KG1 (cell line): ENCODE results near the gene HELZ2.

Experiments used
- DNase-seq: peaks from one replicate; lab custom pipeline; 2025; lab: John Stamatoyannopoulos, UW

The HELZ2 gene

GRCh38 chr20:63537525-63538203 is 36.4 kb downstream of the HELZ2 start:
- DNase-seq = peak; percentile 84

DNA sequence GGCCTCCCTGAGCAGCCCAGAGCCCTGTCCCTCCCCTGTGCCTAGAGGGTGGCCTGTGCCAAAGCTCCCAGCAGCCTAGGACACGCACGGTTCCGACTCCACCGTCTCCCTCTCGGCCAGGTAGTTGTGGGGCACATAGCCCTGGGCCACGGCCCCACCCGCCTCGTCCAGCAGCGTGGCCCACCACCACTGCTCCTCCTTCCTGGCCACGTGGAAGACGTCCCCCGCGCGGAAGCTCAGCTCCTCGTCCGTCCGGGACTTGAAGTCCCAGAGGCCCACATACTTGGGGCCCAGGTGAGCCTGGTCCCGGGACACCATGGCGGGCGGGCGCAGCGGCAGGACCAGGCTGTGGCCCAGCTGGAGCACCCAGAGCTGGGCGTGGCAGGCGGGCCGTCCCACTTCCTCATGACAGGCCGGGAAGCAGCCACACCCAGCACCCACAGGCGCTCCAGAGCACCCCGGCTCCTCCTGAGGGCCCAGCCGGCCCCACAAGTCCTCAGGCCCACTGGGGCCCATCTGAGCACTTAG is 37.0 kb downstream of the HELZ2 start, which contains the start of gene PTK6:
Gene PTK6 (minus strand): TSS at position 380 of the 528 bp plus-strand sequence. CDS start 62 bp downstream, at position 318.
- no peak for DNase-seq

- DNase-seq = no peak
Measured at GRCh38 chr20:63536241-63536977, 37.6 kb downstream of the HELZ2 start.

GRCh38 chr20:63534831-63535651 is 39.0 kb downstream of the HELZ2 start:
- DNase-seq = no peak

- no peak for DNase-seq
Measured at GRCh38 chr20:63534427-63534830, 39.6 kb downstream of the HELZ2 start.

DNA sequence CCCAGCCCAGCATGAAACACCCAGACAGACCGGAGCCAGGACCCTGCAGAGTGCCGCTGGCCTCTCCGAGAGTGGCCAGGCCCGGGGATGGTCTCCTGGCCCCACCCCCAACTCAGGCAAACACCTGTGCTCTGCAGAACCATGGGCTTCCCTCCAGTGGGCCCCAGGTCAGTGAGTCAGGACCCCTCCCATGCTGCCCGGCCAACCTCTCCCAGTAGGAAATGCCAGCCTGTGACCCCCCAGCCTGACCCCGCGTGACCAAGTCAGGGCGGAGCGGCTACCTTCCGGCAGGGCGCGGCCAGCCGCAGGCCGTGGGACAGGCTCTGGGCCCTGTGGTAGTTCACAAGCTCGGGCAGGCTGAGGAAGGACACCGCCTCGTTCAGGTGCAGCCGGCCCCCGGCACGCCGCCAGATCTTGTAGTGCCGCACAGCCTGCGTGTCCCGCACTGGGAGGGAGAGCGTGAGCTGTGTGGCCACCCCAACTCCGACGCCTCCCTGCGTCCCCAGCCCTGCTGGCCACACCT is 40.1 kb downstream of the HELZ2 start:
- no peak for DNase-seq

- DNase-seq = no peak
Measured at GRCh38 chr20:63533388-63533787, 40.7 kb downstream of the HELZ2 start.

DNA sequence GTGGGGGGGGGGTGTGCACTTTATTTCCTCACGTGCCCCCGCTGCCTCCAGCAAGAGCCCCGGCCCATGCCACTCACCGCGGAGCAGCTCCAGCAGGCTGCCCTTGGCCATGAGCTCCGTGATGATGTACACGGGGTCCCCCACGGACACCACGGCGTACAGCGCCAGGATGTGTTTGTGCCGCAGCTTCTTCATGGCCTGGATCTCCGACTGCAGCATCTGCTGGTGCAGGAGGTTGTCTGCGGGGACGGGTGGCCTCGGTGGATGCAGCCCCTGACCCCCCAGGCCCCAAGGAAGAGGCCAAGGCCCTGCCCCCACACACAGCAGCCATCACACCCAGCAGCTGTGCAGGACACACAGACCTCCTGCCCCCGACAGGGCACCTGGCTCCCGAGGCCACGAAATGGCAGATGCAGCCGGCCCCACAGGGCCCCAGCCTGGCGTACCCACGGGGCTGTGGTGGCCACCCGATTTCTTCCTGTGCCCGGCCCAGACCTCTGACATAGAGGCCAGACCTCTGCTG is 41.5 kb downstream of the HELZ2 start:
- DNase-seq = no peak

DNA sequence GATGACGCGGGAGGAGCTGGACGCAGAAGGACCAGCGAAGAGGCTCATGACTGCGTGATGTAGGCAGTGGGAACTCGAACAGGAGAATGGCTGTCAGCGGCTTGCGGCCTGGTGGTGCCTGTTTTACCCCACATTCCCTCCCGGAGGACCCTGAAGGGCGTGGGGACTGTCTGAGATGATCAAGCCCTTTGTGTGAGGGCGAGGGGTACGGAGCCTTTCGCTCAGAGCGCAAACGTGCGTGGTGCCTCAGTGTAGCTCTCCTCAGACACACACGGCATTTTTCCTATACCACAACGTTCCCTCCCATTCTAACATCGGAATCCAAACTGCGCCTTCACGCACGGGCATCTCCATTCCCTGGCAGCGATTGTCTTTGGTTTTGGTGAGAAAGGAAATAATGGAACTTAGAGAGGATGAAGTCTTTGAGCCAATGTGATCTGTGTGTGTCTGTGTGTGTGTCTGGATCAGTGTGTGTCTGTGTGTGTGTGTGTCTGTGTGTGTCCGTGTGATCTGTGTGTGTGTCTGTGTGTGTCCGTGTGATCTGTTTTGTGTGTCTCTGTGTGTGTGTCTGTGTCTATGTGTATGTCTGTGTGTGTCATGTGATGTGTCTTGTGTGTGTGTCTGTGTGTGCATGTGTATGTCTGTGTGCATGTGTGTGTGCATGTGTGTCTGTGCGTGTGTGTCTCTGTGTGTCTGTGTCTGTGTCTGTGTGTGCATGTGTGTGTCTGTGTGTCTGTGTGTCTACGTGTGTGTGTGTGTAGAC is 42.2 kb downstream of the HELZ2 start:
- no peak for DNase-seq

DNA sequence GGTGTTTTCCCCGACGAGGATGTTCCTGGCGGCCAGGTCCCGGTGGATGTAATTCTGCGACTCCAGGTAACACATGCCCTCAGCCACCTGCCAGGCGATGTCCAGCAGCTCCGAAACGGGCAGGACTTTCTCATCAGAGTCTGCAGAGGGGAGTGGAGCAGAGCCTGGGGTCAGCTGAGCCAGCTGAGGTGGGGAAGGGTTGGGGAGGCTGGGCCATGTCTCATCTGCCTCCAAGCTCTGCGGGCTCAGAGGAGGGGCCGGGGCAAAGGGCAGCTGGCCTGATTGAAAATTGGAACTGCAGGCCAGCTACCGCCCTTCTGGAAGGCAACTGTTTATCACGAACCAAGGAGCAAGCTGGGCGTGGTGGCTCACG is 43.3 kb downstream of the HELZ2 start:
- DNase-seq = no peak

DNA sequence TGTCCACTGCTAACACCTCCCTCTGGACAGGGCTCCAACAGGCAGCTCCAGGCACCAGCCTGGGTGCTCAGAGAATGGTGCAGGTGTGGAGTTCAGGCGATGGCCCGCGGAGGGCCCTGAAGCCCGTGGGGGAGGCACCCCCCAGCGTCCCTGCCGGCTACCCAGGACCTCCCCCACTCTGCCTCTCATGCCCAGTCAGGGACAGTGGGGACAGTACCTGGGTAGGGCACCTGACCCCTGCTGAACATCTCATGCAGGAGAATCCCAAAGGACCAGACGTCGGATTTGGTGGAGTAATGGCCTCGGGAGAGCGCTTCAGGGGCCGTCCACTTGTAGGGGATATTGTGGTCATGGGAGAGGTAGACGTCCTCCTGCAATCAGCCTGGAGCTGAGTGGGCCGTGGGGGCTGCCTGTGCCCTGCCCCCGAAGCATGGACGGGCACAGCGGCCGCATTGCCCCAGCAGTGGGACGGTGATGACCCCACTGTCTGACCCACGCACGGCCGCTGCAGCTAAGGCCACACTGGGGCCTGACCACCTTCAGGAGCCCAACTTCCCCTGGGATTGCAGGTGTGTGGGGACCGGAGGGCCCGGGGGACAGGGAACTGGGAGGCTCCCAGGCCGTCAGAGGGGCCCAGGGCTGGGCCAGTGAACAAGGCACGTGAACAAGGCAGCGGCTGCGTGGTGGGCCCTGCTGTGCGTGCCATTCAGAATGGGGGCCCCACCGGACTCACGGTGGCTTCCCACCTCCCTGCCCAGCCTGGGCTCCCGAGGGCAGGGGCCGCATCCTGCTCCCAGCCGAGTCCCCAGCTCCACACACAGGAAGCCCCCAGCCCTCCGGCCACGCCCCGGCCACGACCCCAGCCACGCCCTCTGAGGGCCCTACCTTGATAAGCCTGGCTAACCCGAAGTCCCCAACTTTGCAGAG is 43.9 kb downstream of the HELZ2 start:
- no peak for DNase-seq

- DNase-seq = no peak
Measured at GRCh38 chr20:63529180-63529860, 44.7 kb downstream of the HELZ2 start.

DNA sequence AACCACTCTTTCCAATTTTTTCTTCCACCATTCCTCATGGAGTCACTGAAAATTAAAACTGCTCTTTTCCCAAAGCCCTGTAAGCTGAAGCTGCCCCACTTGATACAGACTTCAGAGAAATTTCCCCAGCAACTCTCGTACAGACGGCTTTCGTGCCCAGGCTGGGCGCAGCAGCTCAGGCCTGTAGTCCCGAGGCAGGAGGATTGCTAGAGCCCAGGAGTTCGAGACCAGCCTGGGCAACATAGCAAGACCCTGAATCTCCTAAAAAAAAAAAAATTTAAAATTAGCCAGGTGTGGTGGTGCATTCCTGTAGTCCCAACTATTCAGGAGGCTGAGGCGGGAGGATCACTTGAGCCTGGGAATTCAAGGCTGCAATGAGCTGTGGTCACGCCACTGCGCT is 46.9 kb downstream of the HELZ2 start:
- DNase-seq = no peak

DNA sequence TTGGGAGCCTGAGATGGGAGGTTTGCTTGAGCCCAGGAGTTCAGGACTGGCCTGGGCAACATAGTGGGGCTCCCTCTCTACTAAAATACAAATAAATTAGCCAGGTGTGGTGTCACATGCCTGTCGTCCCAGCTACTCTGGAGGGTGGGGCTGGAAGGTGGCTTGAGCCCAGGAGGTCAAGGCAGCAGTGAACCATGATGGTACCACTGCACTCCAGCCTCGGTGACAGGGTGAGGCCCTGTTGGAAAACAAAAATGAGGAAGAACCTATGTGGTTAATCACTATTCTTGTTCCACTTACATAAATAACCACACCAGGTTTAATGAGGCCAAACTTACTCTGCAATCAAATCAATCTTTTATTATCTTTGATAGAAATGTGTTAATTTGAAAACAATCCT is 48.1 kb downstream of the HELZ2 start:
- DNase-seq = no peak

GRCh38 chr20:63525185-63525584 is 48.9 kb downstream of the HELZ2 start:
- DNase-seq = no peak
